ENCODE data around the gene FRZB.

DNA sequence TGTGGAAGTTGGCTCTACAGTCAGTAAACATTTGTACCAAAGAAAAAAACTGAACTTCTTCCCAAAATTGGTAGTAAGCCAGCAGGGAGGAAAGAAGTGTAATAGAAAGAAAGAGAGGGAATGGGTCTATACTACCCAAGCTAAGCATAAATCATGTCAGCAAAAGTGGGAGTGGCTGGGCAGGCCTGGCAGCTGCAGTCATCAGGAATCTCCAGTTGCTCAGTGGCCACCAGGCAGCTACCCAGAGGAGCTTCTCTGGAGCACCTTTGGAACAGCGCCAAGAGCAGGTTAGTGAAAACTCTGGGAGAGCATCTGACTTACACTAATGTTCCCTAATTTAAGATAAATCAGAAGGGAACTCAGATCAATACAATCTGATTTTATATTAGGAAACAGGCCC, 14.3 kb downstream of the FRZB start:
- no peak for TF ChIP-seq POLR2AphosphoS5 (IDR thresholded peaks at IDR 0.05; ENCODE audit: low read depth, low read length)
- TF ChIP-seq POLR2A (IDR thresholded peaks at IDR 0.05; ENCODE audit: low read depth, low read length), result no peak

All from GM12892 (cell line).